ENCODE results near the gene TRIM42. TPM values are rescaled to one million over a fixed set of nuclear protein-coding genes. Genes with fewer than 3 reads are reported as not detected.

The TRIM42 gene
- total RNA-seq, 1 experiment from 2014 or later: not detected

- TF ChIP-seq JUND (IDR thresholded peaks at IDR 0.05) (no peak), ZFX (IDR thresholded peaks at IDR 0.05) (no peak)
Observed at GRCh38 chr3:140651287-140651686, 26.6 kb upstream of the TRIM42 start (continued).

- ChIA-PET POLR2A (no interaction called here), RAD21 (ENCODE audit: low non-redundant PET in 1 of 2, low total read pairs in 2 of 2, uncharacterized antibody in 2 of 2, unreplicated experiment in 2 of 2) (no interaction called here), CTCF (no interaction called here)
- Histone ChIP-seq H3K9ac (ENCODE audit: low read length) (no peak overlapping the region), H3K9me2 (ENCODE audit: insufficient read depth) (no peaks in the 10 kb centered on the region), H2AFZ (ENCODE audit: low read depth, low read length, poor library complexity, severe bottlenecking) (no peak overlapping the region), H3K4me2 (ENCODE audit: low read length) (no peak overlapping the region), H3K36me3 (ENCODE audit: control insufficient read depth in 1 of 2, insufficient read depth in 2 of 2, low read length in 2 of 2) (no peaks in the 10 kb centered on the region), H3K4me1 (ENCODE audit: control insufficient read depth in 1 of 2, insufficient read depth in 2 of 2, low read length in 2 of 2) (no peaks in the 10 kb centered on the region), H3K27me3 (ENCODE audit: insufficient read depth, low read length) (no peaks in the 10 kb centered on the region), H3K79me2 (ENCODE audit: insufficient read depth, low read length) (no peaks in the 10 kb centered on the region), H4K20me1 (ENCODE audit: insufficient read depth) (no peaks in the 10 kb centered on the region), H3K9me3 (ENCODE audit: control insufficient read depth in 1 of 2, insufficient read depth in 1 of 2, low read depth in 1 of 2, low read length in 2 of 2) (no peaks in the 10 kb centered on the region), H3K4me3 (replicated peaks in 1 of 2; ENCODE audit: low read depth in 1 of 2, low read length in 2 of 2) (no peak overlapping the region), H3K27ac (ENCODE audit: low read depth, low read length) (no peak overlapping the region)
- intact Hi-C loops (cut with micrococcal nuclease): no loop called here
- no TSS peak for BruUV-seq (replicated peaks)
- ATAC-seq (no peak), DNase-seq (ENCODE audit: low read depth, low spot score) (no peak)
- TF ChIP-seq RAD21 (IDR thresholded peaks at IDR 0.05; ENCODE audit: low read depth): no peak
- no peak for TF ChIP-seq ZFX (IDR thresholded peaks at IDR 0.05)
- TF ChIP-seq TCF7L2 (IDR thresholded peaks at IDR 0.05; ENCODE audit: borderline replicate concordance, extremely low read depth, insufficient read depth, insufficient read length): no peak
Observed at GRCh38 chr3:140655678-140656077, 22.2 kb upstream of the TRIM42 start.

- no peak for TF ChIP-seq EZH2 (IDR thresholded peaks at IDR 0.05)
- no peak for TF ChIP-seq FOSL1 (IDR thresholded peaks at IDR 0.05; ENCODE audit: low read depth)
- no peak for TF ChIP-seq ATF3 (IDR thresholded peaks at IDR 0.05)
- TF ChIP-seq SIN3A (IDR thresholded peaks at IDR 0.05; ENCODE audit: low read depth): no peak
- no peak for TF ChIP-seq CEBPB (IDR thresholded peaks at IDR 0.05; ENCODE audit: low read depth)
- TF ChIP-seq POLR2AphosphoS5 (IDR thresholded peaks at IDR 0.05; ENCODE audit: low read depth, low read length): no peak
- TF ChIP-seq SP1 (IDR thresholded peaks at IDR 0.05; ENCODE audit: low read depth): no peak
- no peak for TF ChIP-seq ELF1 (IDR thresholded peaks at IDR 0.05; ENCODE audit: borderline replicate concordance, low read depth)
- no peak for TF ChIP-seq CBX3 (IDR thresholded peaks at IDR 0.05; ENCODE audit: low read depth)
- TF ChIP-seq ZBTB33 (IDR thresholded peaks at IDR 0.05; ENCODE audit: extremely low read depth, insufficient replicate concordance, low read length): no peak
- no peak for TF ChIP-seq ZNF274 (IDR thresholded peaks at IDR 0.05; ENCODE audit: low read depth, low read length)
- no peak for TF ChIP-seq POLR2A (IDR thresholded peaks at IDR 0.05; ENCODE audit: borderline replicate concordance, extremely low read depth, insufficient read depth, insufficient read length)
- no peak for TF ChIP-seq EZH2phosphoT487 (IDR thresholded peaks at IDR 0.05; ENCODE audit: borderline replicate concordance)
- no peak for TF ChIP-seq RAD21 (IDR thresholded peaks at IDR 0.05; ENCODE audit: low read depth)
- no peak for TF ChIP-seq YY1 (IDR thresholded peaks at IDR 0.05; ENCODE audit: extremely low read depth, insufficient replicate concordance, low read depth, low read length)
- Histone ChIP-seq H3K4me2 (ENCODE audit: low read length) (no peak overlapping the region), H3K36me3 (ENCODE audit: control insufficient read depth in 1 of 2, insufficient read depth in 2 of 2, low read length in 2 of 2) (no peaks in the 10 kb centered on the region), H3K4me1 (ENCODE audit: control insufficient read depth in 1 of 2, insufficient read depth in 2 of 2, low read length in 2 of 2) (no peaks in the 10 kb centered on the region), H3K4me3 (replicated peaks in 1 of 2; ENCODE audit: low read depth in 1 of 2, low read length in 2 of 2) (no peak overlapping the region), H2AFZ (ENCODE audit: low read depth, low read length, poor library complexity, severe bottlenecking) (no peak overlapping the region), H3K79me2 (ENCODE audit: insufficient read depth, low read length) (no peaks in the 10 kb centered on the region), H3K9ac (ENCODE audit: low read length) (no peak overlapping the region), H4K20me1 (ENCODE audit: insufficient read depth) (no peaks in the 10 kb centered on the region), H3K9me3 (ENCODE audit: control insufficient read depth in 1 of 2, insufficient read depth in 1 of 2, low read depth in 1 of 2, low read length in 2 of 2) (no peaks in the 10 kb centered on the region), H3K27ac (ENCODE audit: low read depth, low read length) (no peak overlapping the region), H3K27me3 (ENCODE audit: insufficient read depth, low read length) (peaks cover 12% of the 10 kb centered on the region), H3K9me2 (ENCODE audit: insufficient read depth) (no peaks in the 10 kb centered on the region)
- BruUV-seq (replicated peaks): no TSS peak
- ChIA-PET POLR2A (no interaction called here), RAD21 (ENCODE audit: low non-redundant PET in 1 of 2, low total read pairs in 2 of 2, uncharacterized antibody in 2 of 2, unreplicated experiment in 2 of 2) (no interaction called here), CTCF (no interaction called here)
- ATAC-seq (no peak), DNase-seq (ENCODE audit: low read depth, low spot score) (no peak)
- intact Hi-C loops (cut with micrococcal nuclease): no loop called here
Observed at GRCh38 chr3:140664111-140664510, 13.8 kb upstream of the TRIM42 start.

All from HCT116 (cell line).